Measurements from ENCODE around the gene TMEM14C. TPM values are rescaled to one million over a fixed set of nuclear protein-coding genes. Genes with fewer than 3 reads are reported as not detected.
A peak's percentile ranks its signal among the peaks of the same experiment; 100 is the strongest.

Gene TMEM14C
- total and polyA plus RNA-seq, 2 experiments from 2014 or later: 123 to 232 TPM

DNA sequence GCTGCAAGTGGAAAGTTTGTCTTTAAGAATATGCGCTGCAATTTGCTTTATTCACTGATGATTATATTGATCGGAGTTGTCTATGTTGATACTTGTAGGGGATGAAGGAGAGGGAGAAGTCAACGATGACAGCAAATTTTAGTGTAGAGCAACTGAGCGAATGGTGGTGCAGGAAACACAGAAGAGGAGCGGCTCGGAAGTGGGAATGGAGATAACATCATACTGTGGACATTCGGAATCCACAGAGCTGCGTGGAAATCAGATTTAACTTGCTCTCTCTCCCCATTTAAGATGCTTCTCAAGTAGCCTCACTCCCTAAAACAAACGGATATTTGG, 24.0 kb downstream of the TMEM14C start (continued):
- TF ChIP-seq, protein P1, sequence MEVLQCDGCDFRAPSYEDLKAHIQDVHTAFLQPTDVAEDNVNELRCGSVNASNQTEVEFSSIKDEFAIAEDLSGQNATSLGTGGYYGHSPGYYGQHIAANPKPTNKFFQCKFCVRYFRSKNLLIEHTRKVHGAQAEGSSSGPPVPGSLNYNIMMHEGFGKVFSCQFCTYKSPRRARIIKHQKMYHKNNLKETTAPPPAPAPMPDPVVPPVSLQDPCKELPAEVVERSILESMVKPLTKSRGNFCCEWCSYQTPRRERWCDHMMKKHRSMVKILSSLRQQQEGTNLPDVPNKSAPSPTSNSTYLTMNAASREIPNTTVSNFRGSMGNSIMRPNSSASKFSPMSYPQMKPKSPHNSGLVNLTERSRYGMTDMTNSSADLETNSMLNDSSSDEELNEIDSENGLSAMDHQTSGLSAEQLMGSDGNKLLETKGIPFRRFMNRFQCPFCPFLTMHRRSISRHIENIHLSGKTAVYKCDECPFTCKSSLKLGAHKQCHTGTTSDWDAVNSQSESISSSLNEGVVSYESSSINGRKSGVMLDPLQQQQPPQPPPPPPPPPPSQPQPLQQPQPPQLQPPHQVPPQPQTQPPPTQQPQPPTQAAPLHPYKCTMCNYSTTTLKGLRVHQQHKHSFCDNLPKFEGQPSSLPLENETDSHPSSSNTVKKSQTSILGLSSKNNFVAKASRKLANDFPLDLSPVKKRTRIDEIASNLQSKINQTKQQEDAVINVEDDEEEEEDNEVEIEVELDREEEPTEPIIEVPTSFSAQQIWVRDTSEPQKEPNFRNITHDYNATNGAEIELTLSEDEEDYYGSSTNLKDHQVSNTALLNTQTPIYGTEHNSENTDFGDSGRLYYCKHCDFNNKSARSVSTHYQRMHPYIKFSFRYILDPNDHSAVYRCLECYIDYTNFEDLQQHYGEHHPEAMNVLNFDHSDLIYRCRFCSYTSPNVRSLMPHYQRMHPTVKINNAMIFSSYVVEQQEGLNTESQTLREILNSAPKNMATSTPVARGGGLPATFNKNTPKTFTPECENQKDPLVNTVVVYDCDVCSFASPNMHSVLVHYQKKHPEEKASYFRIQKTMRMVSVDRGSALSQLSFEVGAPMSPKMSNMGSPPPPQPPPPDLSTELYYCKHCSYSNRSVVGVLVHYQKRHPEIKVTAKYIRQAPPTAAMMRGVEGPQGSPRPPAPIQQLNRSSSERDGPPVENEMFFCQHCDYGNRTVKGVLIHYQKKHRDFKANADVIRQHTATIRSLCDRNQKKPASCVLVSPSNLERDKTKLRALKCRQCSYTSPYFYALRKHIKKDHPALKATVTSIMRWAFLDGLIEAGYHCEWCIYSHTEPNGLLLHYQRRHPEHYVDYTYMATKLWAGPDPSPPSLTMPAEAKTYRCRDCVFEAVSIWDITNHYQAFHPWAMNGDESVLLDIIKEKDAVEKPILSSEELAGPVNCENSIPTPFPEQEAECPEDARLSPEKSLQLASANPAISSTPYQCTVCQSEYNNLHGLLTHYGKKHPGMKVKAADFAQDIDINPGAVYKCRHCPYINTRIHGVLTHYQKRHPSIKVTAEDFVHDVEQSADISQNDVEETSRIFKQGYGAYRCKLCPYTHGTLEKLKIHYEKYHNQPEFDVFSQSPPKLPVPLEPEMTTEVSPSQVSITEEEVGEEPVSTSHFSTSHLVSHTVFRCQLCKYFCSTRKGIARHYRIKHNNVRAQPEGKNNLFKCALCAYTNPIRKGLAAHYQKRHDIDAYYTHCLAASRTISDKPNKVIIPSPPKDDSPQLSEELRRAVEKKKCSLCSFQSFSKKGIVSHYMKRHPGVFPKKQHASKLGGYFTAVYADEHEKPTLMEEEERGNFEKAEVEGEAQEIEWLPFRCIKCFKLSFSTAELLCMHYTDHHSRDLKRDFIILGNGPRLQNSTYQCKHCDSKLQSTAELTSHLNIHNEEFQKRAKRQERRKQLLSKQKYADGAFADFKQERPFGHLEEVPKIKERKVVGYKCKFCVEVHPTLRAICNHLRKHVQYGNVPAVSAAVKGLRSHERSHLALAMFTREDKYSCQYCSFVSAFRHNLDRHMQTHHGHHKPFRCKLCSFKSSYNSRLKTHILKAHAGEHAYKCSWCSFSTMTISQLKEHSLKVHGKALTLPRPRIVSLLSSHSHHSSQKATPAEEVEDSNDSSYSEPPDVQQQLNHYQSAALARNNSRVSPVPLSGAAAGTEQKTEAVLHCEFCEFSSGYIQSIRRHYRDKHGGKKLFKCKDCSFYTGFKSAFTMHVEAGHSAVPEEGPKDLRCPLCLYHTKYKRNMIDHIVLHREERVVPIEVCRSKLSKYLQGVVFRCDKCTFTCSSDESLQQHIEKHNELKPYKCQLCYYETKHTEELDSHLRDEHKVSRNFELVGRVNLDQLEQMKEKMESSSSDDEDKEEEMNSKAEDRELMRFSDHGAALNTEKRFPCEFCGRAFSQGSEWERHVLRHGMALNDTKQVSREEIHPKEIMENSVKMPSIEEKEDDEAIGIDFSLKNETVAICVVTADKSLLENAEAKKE (CRISPR knock-in tag; IDR thresholded peaks at IDR 0.05): no peak
- no peak for TF ChIP-seq POLR2AphosphoS5 (IDR thresholded peaks at IDR 0.05; ENCODE audit: low read depth)

DNA sequence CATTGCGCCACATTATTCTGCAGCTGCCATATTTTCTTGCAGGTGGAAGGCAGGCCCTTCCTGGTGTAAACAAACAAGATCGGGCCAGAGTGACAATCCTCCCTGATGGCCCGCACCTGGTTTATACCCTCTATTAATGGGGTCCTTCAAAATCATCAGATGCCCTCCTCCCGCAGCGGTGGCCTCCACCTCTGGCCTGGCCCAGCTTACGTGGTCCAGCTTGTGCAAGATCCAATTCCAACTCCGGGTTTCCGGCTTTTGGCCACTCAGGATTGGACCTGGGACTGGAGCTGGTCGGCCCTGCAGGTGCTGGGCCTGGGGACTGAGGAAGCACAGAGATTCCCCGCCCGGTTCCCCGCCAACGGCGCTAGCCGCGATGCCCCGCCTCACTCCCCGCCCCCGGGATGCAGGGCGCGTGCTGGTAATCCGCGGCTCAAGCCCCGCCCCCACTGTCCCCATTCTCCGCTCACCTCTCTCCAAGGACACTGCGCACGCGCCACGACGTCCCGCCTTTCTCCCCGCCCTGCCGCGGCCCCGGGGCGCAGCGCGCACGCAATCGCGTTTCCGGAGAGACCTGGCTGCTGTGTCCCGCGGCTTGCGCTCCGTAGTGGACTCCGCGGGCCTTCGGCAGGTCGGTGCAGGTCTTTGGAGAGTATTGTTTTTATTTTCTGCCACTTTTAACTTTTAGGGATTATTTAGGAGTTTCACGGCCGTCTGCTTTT, 24.5 kb downstream of the TMEM14C start, which contains the start of gene TMEM14B:
Gene TMEM14B (plus strand): TSS at position 555 of the 722 bp plus-strand sequence. CDS start 1,441 bp downstream, outside the sequence.
- Histone ChIP-seq H3K4me2 (peak within 1 kb of the TSS; percentile 98), H3F3A (replicated peaks; ENCODE audit: low read depth) (peaks cover 14% of the 10 kb centered on the region), H3K27me3 (ENCODE audit: insufficient read depth) (no peaks in the 10 kb centered on the region), H3K79me2 (replicated peaks; ENCODE audit: insufficient read depth) (peaks cover 48% of the 10 kb centered on the region), H3K27ac (ENCODE audit: low read depth) (peak within 1 kb of the TSS; percentile 96), H3K4me3 (peak within 1 kb of the TSS; percentile 100), H4K20me1 (replicated peaks; ENCODE audit: insufficient read depth) (peaks cover 8% of the 10 kb centered on the region; the same call in 1 of the 2 replicates), H2AFZ (peak within 1 kb of the TSS; percentile 95), H3K9me2 (ENCODE audit: insufficient read depth) (no peaks in the 10 kb centered on the region), H3K36me3 (ENCODE audit: insufficient read depth) (peaks cover 10% of the 10 kb centered on the region; the same call in 1 of the 2 replicates), H3K4me1 (ENCODE audit: insufficient read depth) (peaks cover 38% of the 10 kb centered on the region)
- DNase-seq (ENCODE audit: low spot score) (peak; percentile 99), ATAC-seq (peak; percentile 98)
- Mint-ChIP-seq H3K27me3 (ENCODE audit: insufficient read depth, low read depth, poor library complexity) (peaks cover 5% of the 10 kb centered on the region), H3K9me3 (no peaks in the 10 kb centered on the region), H3K4me3 (peak within 1 kb of the TSS; percentile 96), H3K36me3 (ENCODE audit: low read depth) (peaks cover 25% of the 10 kb centered on the region), H3K4me1 (peaks cover 32% of the 10 kb centered on the region), H3K27ac (peak within 1 kb of the TSS; percentile 97)
- TF ChIP-seq ZNF114 (CRISPR knock-in tag; IDR thresholded peaks at IDR 0.05) (no peak), POLR2AphosphoS5 (IDR thresholded peaks at IDR 0.05; ENCODE audit: low read depth) (peak; percentile 98), STAT1 (IDR thresholded peaks at IDR 0.05; ENCODE audit: unreplicated experiment) (no peak), EZH2phosphoT487 (IDR thresholded peaks at IDR 0.05; ENCODE audit: unreplicated experiment) (no peak), CREB1 (CRISPR knock-in tag; IDR thresholded peaks at IDR 0.05; ENCODE audit: low read depth) (peak; percentile 56), ZNF331 (CRISPR knock-in tag; IDR thresholded peaks at IDR 0.05; ENCODE audit: low read depth) (no peak), EZH2 (IDR thresholded peaks at IDR 0.05; ENCODE audit: low read depth, unreplicated experiment) (no peak), JUNB (IDR thresholded peaks at IDR 0.05; ENCODE audit: unreplicated experiment) (no peak)
- TF ChIP-seq, protein P2, sequence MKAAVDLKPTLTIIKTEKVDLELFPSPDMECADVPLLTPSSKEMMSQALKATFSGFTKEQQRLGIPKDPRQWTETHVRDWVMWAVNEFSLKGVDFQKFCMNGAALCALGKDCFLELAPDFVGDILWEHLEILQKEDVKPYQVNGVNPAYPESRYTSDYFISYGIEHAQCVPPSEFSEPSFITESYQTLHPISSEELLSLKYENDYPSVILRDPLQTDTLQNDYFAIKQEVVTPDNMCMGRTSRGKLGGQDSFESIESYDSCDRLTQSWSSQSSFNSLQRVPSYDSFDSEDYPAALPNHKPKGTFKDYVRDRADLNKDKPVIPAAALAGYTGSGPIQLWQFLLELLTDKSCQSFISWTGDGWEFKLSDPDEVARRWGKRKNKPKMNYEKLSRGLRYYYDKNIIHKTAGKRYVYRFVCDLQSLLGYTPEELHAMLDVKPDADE (IDR thresholded peaks at IDR 0.05): no peak
- TF ChIP-seq, protein P3, sequence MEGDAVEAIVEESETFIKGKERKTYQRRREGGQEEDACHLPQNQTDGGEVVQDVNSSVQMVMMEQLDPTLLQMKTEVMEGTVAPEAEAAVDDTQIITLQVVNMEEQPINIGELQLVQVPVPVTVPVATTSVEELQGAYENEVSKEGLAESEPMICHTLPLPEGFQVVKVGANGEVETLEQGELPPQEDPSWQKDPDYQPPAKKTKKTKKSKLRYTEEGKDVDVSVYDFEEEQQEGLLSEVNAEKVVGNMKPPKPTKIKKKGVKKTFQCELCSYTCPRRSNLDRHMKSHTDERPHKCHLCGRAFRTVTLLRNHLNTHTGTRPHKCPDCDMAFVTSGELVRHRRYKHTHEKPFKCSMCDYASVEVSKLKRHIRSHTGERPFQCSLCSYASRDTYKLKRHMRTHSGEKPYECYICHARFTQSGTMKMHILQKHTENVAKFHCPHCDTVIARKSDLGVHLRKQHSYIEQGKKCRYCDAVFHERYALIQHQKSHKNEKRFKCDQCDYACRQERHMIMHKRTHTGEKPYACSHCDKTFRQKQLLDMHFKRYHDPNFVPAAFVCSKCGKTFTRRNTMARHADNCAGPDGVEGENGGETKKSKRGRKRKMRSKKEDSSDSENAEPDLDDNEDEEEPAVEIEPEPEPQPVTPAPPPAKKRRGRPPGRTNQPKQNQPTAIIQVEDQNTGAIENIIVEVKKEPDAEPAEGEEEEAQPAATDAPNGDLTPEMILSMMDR (conservative IDR thresholded peaks at IDR 0.05; ENCODE audit: low read depth in 2 of 2): no peak
- TF ChIP-seq, protein P4, sequence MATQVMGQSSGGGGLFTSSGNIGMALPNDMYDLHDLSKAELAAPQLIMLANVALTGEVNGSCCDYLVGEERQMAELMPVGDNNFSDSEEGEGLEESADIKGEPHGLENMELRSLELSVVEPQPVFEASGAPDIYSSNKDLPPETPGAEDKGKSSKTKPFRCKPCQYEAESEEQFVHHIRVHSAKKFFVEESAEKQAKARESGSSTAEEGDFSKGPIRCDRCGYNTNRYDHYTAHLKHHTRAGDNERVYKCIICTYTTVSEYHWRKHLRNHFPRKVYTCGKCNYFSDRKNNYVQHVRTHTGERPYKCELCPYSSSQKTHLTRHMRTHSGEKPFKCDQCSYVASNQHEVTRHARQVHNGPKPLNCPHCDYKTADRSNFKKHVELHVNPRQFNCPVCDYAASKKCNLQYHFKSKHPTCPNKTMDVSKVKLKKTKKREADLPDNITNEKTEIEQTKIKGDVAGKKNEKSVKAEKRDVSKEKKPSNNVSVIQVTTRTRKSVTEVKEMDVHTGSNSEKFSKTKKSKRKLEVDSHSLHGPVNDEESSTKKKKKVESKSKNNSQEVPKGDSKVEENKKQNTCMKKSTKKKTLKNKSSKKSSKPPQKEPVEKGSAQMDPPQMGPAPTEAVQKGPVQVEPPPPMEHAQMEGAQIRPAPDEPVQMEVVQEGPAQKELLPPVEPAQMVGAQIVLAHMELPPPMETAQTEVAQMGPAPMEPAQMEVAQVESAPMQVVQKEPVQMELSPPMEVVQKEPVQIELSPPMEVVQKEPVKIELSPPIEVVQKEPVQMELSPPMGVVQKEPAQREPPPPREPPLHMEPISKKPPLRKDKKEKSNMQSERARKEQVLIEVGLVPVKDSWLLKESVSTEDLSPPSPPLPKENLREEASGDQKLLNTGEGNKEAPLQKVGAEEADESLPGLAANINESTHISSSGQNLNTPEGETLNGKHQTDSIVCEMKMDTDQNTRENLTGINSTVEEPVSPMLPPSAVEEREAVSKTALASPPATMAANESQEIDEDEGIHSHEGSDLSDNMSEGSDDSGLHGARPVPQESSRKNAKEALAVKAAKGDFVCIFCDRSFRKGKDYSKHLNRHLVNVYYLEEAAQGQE (IDR thresholded peaks at IDR 0.05; ENCODE audit: unreplicated experiment): no peak

Data from GM23338 (cell line).